Stimulated activated naive CD4-positive, alpha-beta T cell treated with Interleukin-2 at 50 U/mL for 16 hours (primary cell): Measurements from ENCODE around the gene AHSA1.
"Not testable (repeated sequence)": the region's sequence is repeated elsewhere in the genome, so short reads cannot be mapped to it uniquely, and the experiment has no call there.

Experiments
- DNase-seq: peaks from one replicate; lab custom pipeline; 2025; lab: John Stamatoyannopoulos, UW

The AHSA1 gene

GRCh38 chr14:77457522-77458248 is at the start of gene AHSA1, which contains the start of gene VIPAS39:
Gene AHSA1, plus strand, starts transcription at chr14:77458093. Its CDS starts 97 bp downstream, at chr14:77458190.
Gene VIPAS39, minus strand, starts transcription at chr14:77457601. Its CDS starts 3,499 bp downstream, at chr14:77454102.
- DNase-seq = peak; percentile 95

GRCh38 chr14:77409131-77409533 is 48.8 kb upstream of the AHSA1 start:
- DNase-seq = no peak

- DNase-seq = not testable (repeated sequence)
Measured at GRCh38 chr14:77415403-77416030, 42.4 kb upstream of the AHSA1 start.

GRCh38 chr14:77416098-77416497 is 41.8 kb upstream of the AHSA1 start:
- DNase-seq = not testable (repeated sequence)

- no peak for DNase-seq
Measured at GRCh38 chr14:77416836-77417235, 41.1 kb upstream of the AHSA1 start.

GRCh38 chr14:77421201-77421600 is 36.7 kb upstream of the AHSA1 start:
- no peak for DNase-seq

GRCh38 chr14:77423423-77423822 is 34.5 kb upstream of the AHSA1 start, which contains the start of gene NOXRED1:
Gene NOXRED1, minus strand, starts transcription at chr14:77423523. Its CDS starts 634 bp downstream, at chr14:77422889.
- DNase-seq = no peak

- DNase-seq = no peak
Measured at GRCh38 chr14:77424862-77425261, 33.0 kb upstream of the AHSA1 start.

GRCh38 chr14:77426396-77426795 is 31.5 kb upstream of the AHSA1 start:
- no peak for DNase-seq

GRCh38 chr14:77436042-77436441 is 21.9 kb upstream of the AHSA1 start:
- no peak for DNase-seq

GRCh38 chr14:77438596-77438995 is 19.3 kb upstream of the AHSA1 start:
- no peak for DNase-seq

- DNase-seq = no peak
Measured at GRCh38 chr14:77439861-77440260, 18.0 kb upstream of the AHSA1 start.

- no peak for DNase-seq
Measured at GRCh38 chr14:77442196-77442595, 15.7 kb upstream of the AHSA1 start.

GRCh38 chr14:77455966-77456640 is 1.8 kb upstream of the AHSA1 start:
- no peak for DNase-seq

- peak; percentile 32 for DNase-seq
Measured at GRCh38 chr14:77457115-77457521, 775 bp upstream of the AHSA1 start.

GRCh38 chr14:77458249-77458950 is 507 bp downstream of the AHSA1 start:
- peak; percentile 26 for DNase-seq

GRCh38 chr14:77459072-77459723 is 1.3 kb downstream of the AHSA1 start:
- peak; percentile 41 for DNase-seq

- no peak for DNase-seq
Measured at GRCh38 chr14:77467801-77468200, 9.9 kb downstream of the AHSA1 start.

- no peak for DNase-seq
Measured at GRCh38 chr14:77469067-77469505, 11.2 kb downstream of the AHSA1 start.

GRCh38 chr14:77469539-77469938 is 11.6 kb downstream of the AHSA1 start:
- DNase-seq = no peak

GRCh38 chr14:77470224-77470870 is 12.5 kb downstream of the AHSA1 start:
- no peak for DNase-seq
